NCI-H187 treated with DMSO at 0.1 percent for 48 hours (cell line): Measurements from ENCODE around the gene MRPL4.

ENCODE experiments used
- DNase-seq: peaks from one replicate; lab custom pipeline; 2025; lab: John Stamatoyannopoulos, UW

MRPL4 gene

DNA sequence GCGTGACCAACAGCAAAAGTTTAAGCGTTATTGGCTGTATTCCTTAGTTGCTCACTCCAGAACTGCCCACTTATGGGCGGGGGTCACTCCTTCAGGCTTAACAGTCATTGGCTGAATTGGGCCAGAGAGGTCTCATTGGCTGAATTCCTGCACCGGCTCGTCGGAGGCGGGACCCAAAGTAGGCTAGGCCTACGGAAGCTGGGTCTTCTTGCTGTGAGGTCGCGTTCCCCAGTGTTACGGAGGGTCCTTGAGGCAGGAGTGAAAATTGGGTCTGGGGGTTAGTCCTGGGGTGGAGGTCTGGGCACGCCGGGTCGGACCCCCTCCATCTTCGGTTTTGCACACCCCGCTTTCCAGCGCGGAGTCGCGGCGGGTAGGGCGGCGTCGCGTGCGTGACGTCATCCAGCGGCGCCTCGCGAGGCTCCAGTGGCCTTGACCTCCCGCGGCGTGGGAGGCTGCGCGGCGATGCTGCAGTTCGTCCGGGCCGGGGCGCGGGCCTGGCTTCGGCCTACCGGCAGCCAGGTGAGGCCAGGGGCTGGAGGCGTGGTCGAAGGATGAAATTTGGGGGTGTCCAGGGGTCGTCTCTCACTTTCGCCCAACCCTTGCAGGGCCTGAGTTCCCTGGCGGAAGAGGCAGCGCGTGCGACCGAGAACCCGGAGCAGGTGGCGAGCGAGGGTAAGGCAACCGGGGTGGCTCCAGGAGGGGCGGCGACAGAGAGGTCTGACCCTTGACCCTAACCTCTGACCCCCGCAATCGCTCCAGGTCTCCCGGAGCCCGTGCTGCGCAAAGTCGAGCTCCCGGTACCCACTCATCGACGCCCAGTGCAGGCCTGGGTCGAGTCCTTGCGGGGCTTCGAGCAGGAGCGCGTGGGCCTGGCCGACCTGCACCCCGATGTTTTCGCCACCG is at the start of gene MRPL4:
MRPL4 (plus strand) TSS at position 423 of the 903 bp plus-strand sequence; CDS start at position 463, 40 bp downstream.
- DNase-seq: peak; percentile 80

DNA sequence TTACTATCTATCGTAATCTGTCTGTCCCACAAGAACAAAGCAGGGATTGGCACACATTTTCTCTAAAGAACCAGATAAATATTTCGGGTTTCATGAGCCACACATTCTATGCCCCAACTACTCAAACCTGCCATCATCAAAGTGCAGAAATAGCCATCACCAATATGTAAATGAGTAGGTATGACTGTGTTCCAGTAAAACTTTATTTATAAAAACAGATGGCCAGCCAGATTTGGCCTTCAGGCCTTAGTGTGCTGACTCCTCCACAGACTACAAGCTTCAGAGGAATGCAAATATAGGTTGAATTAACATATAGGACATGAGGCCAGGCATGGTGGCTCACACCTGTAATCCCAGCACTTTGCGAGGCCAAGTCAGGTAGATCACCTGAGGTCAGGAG is 48.3 kb upstream of the MRPL4 start:
- DNase-seq: no peak

DNA sequence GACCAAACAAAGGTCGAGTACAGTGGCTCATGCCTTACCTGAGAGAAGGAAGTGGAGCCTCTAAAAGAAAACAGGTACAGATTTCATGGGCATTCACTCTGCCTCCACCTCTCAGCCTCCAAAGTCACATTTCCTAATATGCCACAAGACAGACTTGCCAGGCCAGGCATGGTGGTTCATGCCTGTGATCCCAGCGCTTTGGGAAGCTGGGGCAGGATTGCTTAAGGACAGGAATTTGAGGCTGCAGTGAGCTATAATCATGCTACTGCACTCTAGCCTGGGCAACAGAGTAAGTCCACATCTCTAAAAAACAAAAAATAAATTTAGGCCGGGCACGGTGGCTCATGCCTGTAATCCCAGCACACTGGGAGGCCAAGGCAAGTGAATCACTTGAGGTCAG is 46.4 kb upstream of the MRPL4 start:
- DNase-seq: no peak

DNA sequence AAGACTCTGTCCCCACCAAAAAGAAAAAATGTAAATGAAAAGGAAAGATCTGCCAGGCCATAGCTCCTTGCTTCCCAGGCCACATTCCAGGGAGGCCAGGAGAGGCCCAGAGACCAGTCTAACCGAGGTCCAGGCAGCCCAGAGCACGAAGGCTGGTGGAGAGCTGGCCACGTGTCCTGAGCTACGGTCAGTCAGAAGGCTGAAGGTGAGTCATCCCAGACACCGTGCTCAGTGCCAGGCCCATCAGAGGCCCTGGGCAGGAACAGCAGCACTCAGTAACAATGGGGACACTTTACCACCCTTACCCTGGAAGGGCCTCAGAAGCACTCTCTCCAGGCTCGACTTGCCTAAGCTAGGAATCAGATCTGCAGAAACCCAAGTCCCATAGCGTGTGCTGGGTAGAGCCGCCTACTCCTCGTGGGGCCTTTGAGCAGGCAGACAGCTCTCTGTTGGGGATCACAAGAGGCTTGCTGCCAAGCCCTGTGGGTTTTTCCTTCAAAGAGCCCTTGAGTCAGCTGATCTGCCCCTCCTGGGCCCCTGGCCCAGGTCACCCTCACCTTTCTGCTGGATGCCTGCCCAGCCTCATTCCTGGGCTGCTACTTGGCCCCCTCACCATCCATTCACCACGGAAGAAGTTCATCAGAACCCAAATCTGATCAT is 45.7 kb upstream of the MRPL4 start:
- no peak for DNase-seq

DNA sequence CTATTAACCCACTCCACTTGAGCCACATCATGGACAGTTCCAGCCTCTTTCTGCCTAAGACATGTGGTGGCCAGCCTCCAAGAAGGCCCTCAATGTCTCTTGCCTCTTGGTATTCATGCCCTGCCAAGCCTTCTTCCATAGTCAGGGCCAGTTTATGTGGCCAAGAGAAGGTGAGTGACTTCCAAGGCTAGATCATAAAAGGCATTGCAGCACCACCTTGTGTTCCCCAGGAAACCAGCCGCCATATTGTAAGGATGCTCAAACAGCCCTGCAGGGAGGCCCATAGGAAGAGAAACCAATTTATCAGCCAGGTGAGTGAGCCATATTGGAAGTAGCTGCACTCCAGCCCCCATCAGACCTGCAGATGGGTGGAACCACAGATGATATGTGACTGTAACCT is 45.0 kb upstream of the MRPL4 start:
- DNase-seq: no peak

DNA sequence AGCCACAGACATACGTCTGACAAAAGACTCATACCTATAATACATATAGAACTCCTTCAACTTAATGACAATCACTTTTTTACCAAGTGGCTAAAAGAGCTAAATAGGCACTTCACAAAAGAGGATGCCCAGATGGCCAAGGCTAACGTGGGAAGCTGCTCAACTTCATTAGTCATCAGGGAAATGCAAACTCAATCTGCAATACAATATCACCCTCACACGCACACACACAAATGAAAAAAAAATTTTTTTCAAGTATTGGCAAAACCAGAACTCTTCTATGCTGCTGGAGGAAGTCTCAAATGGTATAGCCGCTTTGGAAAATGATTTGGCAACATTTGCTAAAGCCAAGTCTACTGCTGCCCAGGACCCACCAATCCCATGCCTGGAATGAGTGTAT is 42.7 kb upstream of the MRPL4 start:
- no peak for DNase-seq

DNA sequence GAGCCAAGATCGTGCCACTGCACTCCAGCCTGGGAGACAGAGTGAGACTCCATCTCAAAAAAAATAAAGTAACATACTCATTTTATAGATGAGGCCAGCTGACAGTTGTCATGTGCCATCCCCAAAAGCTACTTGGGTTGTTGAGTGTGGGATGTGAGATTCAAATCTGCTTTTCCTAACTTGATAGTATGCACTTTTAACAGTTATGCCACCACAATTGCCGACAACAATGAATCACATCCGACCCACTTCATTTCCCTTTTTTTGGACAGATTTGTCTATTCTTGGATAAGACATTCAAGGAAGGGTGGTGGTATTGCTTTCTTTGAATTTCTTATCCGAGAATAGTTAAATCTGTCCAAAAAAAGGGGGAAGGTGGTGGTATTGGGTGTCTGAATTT is 41.0 kb upstream of the MRPL4 start:
- no peak for DNase-seq

DNA sequence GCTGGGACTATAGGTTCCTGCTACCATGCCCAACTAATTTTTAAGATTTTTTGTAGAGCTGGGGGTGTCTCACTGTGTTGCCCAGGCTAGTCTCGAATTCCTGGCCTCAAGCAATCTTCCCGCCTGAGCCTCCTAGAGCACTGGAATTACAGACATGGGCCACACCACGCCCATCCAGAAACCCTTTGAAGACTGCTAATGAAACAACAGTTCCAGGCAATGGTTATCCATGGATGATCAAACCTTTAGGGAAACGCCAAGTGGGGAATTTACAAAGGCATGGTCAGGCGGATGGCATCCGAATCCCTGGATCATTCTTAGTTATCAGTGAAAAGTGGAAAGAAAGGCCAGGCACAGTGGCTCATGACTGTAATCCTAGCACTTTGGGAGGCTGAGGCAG is 40.3 kb upstream of the MRPL4 start:
- no peak for DNase-seq

DNA sequence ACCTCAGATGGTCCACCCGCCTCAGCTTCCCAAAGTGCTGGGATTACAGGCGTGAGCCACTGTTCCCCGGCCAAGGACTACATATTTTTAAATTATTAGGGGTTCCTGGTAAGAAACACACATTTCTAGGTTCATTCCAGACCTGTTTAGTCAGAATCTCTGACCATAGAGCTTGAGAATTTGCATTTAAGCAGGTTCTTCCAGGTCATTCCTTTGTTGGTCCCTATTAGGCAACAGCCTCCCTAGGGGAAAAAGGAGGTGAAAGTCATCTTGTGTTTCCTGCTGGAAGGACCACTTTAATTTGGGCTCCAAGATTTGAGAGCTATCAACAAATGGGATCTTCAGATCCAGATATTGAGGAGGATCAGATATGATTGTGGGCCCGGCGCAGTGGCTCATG is 37.2 kb upstream of the MRPL4 start:
- no peak for DNase-seq

DNA sequence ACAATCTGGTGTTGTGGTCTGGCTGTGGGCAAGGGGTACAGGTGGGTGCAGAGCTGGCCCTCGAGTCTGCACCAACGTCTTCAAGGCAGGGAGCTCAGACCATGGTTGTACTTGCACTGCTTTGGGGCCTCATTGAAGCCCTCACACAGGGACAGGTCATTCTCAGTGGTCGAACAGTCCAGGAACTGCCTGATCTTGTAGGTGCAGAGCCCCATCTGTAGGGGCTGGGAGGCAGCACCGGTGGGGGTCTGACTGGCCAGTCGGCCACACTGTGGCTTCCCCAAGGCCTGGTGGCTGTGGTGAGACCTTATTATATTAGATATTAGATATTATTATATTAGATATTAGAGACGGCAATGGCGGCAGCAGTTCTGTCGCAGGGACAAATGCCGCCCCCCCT is 34.9 kb upstream of the MRPL4 start:
- DNase-seq: no peak

DNA sequence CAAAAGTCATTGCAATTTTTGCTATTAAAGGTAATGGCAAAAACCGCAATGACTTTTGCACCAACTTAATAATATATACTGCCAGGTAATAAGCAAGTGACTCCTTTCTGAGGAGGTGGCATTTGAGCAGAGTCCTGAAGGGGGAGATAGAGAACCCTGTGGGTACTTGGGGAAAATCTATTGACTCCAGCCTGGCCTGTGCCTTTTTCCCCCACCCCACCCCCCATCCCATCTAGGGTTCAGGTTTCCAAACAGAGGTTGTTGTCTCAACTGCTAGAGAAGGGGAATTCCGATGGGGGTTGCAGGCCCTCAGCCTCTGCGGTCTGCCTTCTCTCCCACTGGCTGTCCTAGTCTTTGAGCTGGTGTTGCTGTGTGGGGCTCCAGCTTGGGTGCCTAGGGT is 32.3 kb upstream of the MRPL4 start:
- DNase-seq: no peak

DNA sequence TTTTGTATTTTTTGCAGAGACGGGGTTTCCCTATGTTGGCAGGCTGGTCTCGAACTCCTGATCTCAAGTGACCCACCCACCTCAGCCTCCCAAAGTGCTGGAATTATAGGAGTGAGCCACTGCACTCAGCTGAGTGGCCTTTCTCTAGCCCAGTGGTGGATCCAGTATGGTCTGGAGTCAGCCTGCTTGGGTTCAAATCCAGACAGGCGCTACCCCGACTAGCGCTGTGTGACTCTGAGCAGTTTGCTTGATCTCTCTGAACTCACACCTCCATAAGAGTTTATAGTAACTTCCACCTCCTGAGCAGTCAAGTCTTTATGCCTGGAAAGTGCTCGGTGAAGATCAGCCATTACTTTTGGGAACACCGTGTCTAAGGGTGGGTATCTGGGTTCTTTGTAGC is 31.3 kb upstream of the MRPL4 start:
- DNase-seq: no peak

DNA sequence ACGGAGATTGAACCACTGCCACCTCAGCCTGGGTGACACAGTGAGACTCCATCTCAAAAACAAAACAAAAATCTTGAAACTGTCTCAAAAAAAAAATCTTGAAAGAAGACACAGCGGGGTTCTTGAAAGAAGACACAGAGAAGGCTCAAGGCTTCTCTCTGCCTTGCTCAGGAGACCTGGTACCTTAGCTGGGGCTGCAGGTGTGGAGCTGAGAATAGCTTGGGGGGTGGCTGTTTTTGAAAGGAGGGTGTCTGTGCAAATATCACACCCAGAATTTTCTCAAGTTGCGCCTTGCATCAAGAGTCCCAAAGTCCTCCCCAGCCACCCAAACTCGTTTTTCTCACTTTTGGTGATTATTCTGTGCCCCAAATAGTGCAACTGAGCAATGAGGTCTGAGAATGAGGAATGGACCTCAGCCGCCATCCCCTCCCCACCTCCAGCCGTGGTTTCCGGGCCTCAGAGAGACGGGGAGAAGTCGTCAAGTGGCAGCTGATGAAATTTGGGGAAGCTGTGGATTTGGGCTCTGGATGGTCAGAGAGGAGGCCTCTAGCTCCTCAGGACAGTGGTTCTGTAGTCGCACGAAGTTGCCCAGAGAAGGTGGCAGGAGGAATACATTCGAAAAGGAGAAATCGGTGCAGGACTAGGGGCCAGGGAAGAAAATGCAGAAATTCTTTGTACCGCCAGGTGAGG is 29.7 kb upstream of the MRPL4 start:
- no peak for DNase-seq

DNA sequence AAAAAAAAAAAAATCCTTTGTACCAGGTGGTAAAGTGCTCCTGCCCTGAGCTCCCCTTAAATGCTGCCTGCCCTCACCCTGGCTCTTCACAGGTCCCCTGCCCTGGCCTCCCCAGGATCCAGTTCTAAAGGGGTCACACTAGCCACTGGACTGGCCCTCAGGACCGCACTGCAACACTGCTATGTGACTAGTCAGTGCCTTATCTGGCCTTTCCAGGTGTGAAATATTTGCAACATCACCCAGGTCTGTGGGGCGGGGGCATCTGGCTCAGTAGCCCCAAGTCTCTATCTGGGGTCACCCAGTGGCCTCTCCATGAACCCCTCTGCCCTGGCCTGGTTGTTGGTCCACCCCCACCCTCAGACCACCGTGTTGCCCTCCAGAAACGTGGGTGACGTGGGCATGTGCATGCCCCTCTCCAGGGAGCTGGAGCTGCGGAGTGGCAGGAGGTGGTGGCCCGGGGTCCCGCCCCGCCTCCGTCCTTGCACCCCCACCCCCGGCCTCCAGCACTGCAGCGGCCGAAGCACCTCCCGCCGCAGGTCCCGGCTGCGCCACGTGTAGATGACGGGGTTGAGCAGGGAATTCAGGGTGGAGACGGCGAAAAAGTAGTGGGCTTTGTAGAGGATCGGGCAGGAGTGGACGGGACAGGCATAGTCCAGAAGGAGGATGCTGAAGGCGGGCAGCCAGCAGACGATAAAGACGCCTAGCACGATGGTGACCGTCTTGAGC is 28.4 kb upstream of the MRPL4 start:
- no peak for DNase-seq

DNA sequence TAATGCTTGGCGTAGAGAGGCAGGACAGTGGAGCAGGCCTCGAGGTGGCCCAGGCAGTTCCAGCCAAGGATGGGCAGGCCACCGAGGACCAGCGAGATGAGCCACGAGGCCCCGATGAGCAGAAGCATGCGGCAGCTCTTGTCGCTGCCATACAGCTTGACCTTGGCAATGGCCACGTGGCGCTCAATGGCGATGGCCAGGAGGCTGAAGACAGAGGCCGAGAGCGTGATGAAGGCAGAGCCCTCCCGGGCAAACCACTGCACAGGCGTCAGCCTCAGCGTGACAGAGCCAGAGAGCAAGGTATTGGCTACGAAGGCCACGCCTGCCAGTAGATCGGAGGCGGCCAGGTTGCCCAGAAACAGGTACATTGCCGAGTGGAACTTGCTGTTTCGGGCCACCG is 27.7 kb upstream of the MRPL4 start:
- DNase-seq: no peak

DNA sequence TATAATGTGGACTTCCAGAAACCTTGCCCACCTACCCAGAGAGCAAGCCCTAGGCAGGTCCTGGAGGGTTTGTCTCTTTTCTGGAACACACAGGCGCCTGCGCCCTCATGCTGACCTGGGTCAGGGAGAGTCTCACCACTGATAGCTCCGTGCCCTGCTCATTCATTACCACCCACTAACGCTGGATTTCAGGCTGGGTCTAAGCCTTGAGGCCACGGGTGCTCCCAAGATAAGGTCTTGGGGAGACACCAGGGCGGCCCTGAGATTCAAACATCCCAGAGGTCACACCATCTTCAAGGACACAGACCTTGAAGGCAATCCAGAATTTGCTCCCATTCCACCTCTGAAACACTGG is 26.0 kb upstream of the MRPL4 start:
- no peak for DNase-seq

DNA sequence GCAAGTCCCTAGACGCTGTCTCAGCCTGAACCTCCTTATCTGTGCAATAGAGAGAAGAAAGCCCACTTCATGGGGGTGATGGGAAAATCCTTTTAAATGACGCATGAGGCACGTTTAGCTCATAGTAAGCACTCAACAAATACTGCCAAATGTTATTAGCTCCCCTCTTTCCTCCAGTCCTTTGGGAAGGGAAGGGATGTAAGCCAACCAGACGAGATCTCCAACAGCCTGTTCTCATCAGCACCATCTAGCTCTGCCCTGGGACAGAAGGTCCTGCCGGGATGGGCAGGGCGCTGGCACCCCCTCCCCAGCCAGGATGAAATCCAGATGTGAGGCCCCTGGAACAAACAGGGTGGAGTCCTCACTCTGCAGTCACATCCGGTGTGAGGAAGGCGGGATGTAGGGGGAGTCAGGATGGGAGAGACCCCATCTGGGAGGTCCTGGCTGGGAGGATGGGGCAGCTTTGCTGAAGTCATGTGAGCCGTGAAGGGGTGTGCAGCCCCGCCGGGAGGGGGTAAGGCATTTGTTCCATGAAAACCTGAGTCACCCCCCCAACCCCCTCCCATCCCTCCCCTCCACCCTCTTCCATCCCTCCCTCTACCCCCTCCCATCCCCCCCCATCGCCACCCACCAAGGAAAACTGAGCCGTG is 25.5 kb upstream of the MRPL4 start:
- DNase-seq: no peak

DNA sequence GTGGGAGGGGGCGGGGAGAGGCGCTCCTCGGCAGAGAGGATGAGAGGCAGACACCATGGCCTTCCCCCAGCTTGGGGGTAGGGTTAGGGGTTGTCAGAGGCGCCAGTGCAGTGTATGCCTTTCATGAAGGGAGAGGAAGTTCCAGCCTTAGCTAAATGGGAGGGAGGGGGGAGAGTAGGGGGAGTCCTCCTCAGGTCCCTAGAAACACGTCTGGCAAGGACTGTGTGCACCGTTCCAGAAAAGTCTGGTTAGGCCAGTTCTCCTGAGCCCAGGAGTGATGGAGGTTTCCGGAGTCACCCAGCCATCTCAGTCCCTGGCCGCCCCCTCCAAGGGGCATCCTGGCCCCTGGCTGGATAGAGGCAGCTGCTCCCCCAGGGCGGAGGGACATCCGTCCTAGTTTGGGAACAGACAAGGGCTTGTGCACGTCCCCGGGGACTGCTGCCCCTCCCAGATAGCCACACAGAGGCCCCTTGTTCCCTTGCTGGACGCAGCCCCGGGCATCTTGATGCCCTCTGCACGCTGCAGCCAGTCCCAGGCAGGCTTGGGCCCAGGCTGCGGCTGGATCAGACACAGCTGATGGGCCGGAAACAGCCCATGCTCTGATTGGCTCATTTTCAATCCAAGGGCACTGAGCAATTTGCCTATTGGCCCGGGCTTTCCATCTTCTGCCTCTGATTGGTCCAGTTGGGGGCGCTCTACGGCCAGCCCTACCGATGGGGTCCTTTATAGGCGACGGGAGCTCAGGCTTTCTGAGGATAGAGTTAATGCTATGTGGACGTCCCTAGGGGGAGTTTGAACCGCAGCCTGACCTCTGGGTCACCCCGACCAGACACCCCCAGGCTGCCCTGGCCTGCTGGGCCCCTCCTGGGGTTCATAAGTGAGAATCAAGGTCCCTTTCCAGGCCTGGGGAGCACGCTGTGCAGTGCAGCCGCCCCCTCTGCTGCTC is 24.7 kb upstream of the MRPL4 start:
- DNase-seq: no peak

DNA sequence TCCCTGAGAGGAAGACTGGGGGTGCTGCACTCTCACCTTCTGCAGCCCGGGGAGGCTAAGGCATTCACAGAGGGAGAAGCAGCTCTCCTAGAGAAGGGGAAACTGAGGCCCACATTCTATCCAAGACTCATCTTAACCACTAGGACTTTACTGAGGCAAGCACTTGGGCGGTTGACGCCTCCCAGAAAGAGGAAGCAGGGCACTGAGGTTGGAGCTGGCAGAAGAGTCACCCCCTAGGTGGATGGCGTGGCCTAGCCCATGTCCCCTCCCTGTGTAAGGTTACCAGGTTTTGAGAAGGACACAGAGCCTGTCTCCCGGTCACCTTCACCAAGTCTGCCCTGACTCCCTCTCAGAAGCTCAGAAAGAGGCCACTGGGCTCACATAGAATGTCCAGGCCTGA is 23.6 kb upstream of the MRPL4 start:
- no peak for DNase-seq

DNA sequence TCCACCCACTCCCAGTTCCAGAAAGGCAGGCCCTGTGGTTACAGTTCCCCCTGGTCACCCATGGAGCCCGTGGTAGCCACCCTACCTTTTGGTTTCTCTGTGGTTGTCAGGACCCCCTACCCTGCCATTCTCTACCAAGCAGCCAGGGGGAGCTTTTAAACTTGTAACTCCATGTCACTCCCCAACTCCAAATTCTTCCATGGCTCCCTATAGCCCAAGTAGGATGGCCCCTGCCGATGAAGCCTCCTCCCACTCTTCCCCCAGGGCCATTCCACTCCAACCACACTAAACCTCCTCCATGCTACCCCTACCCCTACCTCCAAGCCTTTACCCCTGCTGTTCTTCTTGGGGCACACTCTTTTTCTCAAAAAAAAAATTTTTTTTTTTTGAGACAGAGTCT is 23.1 kb upstream of the MRPL4 start:
- no peak for DNase-seq
